ENCODE results near the gene PRR7. TPM values are rescaled to one million over a fixed set of nuclear protein-coding genes. Genes with fewer than 3 reads are reported as not detected.
A peak's percentile ranks its signal among the peaks of the same experiment; 100 is the strongest.
"Not testable (repeated sequence)": the region's sequence is repeated elsewhere in the genome, so short reads cannot be mapped to it uniquely, and the experiment has no call there.

PRR7 gene
- polyA plus RNA-seq, 1 donor = 1.7 TPM

DNA sequence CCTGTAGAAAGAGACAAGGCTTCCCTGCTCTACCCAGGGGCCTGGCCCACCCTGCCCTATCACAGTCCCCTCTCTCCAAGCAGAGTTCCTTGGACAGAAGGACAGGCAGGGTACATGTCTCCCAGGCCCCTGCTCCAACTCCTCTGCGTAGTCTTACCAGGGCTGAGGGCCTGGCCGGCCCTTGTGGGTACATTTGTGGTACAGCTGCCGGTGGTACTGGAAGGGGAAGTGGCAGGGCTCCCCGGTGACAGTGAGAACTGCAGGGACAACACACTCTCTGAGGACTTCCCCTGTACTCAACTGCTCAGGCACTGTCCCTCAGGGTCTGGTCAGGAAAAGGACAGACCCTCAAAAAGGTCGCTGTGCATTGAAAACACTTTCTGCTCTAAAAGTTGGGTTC is 40.8 kb upstream of the PRR7 start:
- H3K9me3 ChIP-seq (ENCODE audit: control insufficient read depth, low read depth, low read length) = peaks cover 12% of the 10 kb centered on the region
- H3K27ac ChIP-seq (ENCODE audit: low read length) = no peak overlapping the region
- no peak for DNase-seq
- H3K4me3 ChIP-seq (ENCODE audit: low read length) = no peak overlapping the region
- H3K36me3 ChIP-seq (ENCODE audit: control insufficient read depth, insufficient read depth, low read length) = no peaks in the 10 kb centered on the region
- peaks cover 26% of the 10 kb centered on the region for H3K4me1 ChIP-seq (ENCODE audit: control insufficient read depth, insufficient read depth, low read length)
- H3K27me3 ChIP-seq (ENCODE audit: control insufficient read depth, insufficient read depth, low read length) = peaks cover 67% of the 10 kb centered on the region
- WGBS (ENCODE audit: insufficient coverage, low lambda C conversion rate) = no CpG with 5 or more reads among the region's 5 CpGs

DNA sequence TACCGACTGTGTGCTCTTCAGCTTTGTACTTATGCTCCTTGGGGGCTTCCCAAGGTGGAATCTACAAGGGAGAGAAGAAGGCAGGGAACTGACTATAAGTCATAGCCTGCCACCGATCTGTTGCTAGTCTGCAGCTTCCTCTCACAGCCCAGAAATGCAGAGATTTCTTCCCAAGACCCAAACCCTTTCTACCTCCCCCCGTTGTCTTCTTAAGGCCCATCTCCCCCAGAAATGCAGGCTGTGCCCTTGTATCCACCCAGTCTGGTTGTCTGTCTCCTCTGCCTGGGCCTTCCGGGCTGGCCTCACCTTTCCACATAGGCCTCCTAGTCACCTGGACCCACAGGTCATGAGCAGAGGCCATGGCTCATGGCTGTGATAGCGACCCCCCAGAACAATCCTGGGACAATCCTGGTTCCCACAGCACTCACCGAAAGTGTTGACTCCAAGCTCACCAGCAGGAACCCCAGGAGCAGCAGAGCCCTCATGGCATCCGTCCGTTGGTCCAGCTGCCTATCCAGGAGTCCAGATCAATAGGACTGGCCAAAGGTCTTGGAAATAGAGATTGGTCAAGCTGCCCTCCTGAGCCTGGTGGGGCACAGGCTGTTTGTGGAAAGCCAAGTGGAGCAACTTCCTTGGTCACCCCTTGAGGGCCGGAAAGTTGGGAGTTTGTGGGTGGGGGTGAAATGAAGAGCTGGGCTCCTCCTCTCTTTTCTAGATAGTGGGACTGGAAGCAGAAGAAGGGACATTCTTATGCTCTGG is 37.4 kb upstream of the PRR7 start, which contains the start of gene F12:
TSS of gene F12 (minus strand) at position 522 of the 759 bp plus-strand sequence. CDS start at position 485, 37 bp downstream.
- Histone ChIP-seq H3K27ac (ENCODE audit: low read length) (no peak within 1 kb of the TSS), H3K4me1 (ENCODE audit: control insufficient read depth, insufficient read depth, low read length) (peaks cover 15% of the 10 kb centered on the region), H3K36me3 (ENCODE audit: control insufficient read depth, insufficient read depth, low read length) (no peaks in the 10 kb centered on the region), H3K27me3 (ENCODE audit: control insufficient read depth, insufficient read depth, low read length) (peaks cover 33% of the 10 kb centered on the region), H3K9me3 (ENCODE audit: control insufficient read depth, low read depth, low read length) (no peaks in the 10 kb centered on the region), H3K4me3 (ENCODE audit: low read length) (no peak within 1 kb of the TSS)
- WGBS (ENCODE audit: insufficient coverage, low lambda C conversion rate) = no CpG with 5 or more reads among the region's 9 CpGs
- no peak for DNase-seq

DNA sequence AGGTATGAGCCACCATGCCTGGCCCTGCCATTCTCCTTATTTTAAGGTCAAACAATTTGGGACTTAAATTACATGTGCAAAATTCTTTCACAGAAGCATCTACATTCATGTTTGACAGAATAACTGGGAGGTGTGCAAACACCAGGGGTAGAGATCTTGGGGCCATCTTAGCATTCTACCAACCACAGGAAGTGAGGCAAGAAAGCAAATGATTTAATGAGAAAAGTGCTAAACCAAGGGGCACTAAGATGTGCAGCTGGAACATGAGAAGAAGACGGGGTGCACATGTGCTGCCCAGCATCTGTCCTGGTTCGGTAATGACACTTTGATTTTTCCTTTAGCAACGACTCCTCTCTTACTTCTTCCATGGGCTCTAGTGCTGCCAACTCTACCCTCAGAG is 36.0 kb upstream of the PRR7 start:
- Histone ChIP-seq H3K9me3 (ENCODE audit: control insufficient read depth, low read depth, low read length) (no peaks in the 10 kb centered on the region), H3K36me3 (ENCODE audit: control insufficient read depth, insufficient read depth, low read length) (no peaks in the 10 kb centered on the region), H3K4me1 (ENCODE audit: control insufficient read depth, insufficient read depth, low read length) (peaks cover 9% of the 10 kb centered on the region), H3K27ac (ENCODE audit: low read length) (no peak overlapping the region), H3K4me3 (ENCODE audit: low read length) (no peak overlapping the region), H3K27me3 (ENCODE audit: control insufficient read depth, insufficient read depth, low read length) (peaks cover 19% of the 10 kb centered on the region)
- no CpG with 5 or more reads among the region's 3 CpGs for WGBS (ENCODE audit: insufficient coverage, low lambda C conversion rate)
- no peak for DNase-seq

DNA sequence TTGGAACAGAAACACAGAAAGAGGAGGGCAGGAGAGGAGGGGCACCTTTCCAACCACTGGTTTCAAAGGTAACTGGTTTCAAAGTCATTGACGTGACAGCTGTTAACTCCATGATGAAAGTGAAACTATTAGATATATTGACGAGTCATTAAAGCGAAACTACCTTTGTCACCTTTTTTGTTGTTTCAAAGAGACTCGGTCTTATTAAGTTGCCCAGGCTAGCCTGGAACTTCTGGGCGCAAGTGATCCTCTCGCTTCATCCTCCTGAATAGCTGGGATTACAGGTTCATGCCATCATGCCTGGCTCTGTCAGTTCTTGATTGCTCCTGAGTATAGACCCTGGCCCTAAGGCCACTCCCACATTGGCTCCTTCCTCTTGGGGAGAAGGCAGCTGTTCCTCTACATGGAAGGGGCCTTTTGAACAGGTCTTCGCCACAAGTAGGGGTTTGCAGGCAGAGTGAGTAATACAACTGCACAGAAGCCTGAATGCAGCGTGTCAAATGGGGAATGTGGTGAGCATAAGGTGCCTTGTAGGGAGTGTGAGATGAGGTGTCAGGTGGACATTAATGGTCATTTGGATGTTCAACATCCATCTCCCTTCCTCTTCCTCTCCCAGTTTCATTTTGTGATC is 33.9 kb upstream of the PRR7 start:
- no CpG with 5 or more reads among the region's 8 CpGs for WGBS (ENCODE audit: insufficient coverage, low lambda C conversion rate)
- no peaks in the 10 kb centered on the region for H3K36me3 ChIP-seq (ENCODE audit: control insufficient read depth, insufficient read depth, low read length)
- peaks cover under 1% of the 10 kb centered on the region for H3K27me3 ChIP-seq (ENCODE audit: control insufficient read depth, insufficient read depth, low read length)
- peaks cover 9% of the 10 kb centered on the region for H3K4me1 ChIP-seq (ENCODE audit: control insufficient read depth, insufficient read depth, low read length)
- H3K27ac ChIP-seq (ENCODE audit: low read length) = no peak overlapping the region
- no peak overlapping the region for H3K4me3 ChIP-seq (ENCODE audit: low read length)
- peak; percentile 58 to 87 for DNase-seq
- H3K9me3 ChIP-seq (ENCODE audit: control insufficient read depth, low read depth, low read length) = no peaks in the 10 kb centered on the region

DNA sequence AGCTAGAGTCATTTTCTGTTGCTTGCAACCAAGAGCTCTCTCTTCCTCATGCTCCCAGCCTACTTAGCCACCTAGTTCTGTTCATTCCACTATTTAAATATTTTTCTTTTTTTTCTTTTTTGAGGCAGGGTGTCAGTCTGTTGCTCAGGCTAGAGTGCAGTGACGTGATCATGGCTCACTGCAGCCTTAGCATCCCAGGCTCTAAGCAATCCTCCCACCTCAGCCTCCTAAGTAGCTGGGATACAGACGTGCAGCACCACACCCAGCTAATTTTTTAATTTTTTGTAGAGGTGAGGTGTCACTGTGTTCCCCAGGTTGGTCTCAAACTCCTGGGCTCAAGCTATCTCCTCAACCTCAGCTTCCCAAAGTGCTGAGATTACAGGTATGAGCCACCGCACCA is 32.1 kb upstream of the PRR7 start:
- H3K36me3 ChIP-seq (ENCODE audit: control insufficient read depth, insufficient read depth, low read length) = no peaks in the 10 kb centered on the region
- no peaks in the 10 kb centered on the region for H3K9me3 ChIP-seq (ENCODE audit: control insufficient read depth, low read depth, low read length)
- H3K4me1 ChIP-seq (ENCODE audit: control insufficient read depth, insufficient read depth, low read length) = peaks cover 9% of the 10 kb centered on the region
- no CpG with 5 or more reads among the region's 3 CpGs for WGBS (ENCODE audit: insufficient coverage, low lambda C conversion rate)
- H3K4me3 ChIP-seq (ENCODE audit: low read length) = no peak overlapping the region
- DNase-seq = no peak
- H3K27ac ChIP-seq (ENCODE audit: low read length) = no peak overlapping the region
- no peaks in the 10 kb centered on the region for H3K27me3 ChIP-seq (ENCODE audit: control insufficient read depth, insufficient read depth, low read length)

DNA sequence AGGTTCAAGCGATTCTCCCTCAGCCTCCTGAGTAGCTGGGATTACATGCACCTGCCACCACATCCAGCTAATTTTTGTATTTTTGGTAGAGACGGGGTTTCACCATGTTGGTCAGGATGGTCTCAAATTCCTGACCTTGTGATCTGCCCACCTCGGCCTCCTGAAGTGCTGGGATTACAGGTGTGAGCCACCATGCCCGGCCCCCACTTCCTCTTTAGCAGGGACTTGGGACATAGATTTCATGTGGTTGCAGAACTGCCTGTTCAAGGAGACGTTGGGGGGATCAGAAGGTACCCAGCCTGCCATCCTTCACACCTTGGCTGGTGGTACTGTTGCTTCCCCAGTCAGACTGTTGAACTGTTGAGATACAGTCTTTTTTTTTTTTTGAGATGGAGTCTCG is 29.5 kb upstream of the PRR7 start:
- no CpG with 5 or more reads among the region's 6 CpGs for WGBS (ENCODE audit: insufficient coverage, low lambda C conversion rate)
- not testable (repeated sequence) for H3K27ac ChIP-seq (ENCODE audit: low read length); H3K4me1 ChIP-seq (ENCODE audit: control insufficient read depth, insufficient read depth, low read length); H3K9me3 ChIP-seq (ENCODE audit: control insufficient read depth, low read depth, low read length); H3K36me3 ChIP-seq (ENCODE audit: control insufficient read depth, insufficient read depth, low read length); H3K27me3 ChIP-seq (ENCODE audit: control insufficient read depth, insufficient read depth, low read length); DNase-seq; H3K4me3 ChIP-seq (ENCODE audit: low read length)

DNA sequence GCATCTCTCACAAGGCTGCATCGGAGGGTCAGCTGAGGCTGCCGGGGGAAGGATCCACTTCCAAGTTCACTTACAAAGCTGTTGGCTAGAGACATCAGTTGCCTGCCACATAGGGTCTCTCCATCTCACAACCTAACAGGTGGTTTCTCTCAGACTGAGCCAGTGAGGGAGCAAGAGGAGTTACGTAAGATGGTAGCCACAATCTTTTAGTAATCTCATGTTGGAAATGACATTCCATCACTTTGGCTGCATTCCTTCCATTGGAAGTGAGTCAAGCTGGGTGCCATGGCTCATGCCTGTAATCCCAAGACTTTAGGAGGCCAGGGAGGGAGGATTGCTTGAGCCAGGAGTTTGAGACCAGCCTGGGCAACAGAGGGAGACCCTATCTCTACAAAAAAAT is 27.6 kb upstream of the PRR7 start:
- Histone ChIP-seq H3K27me3 (ENCODE audit: control insufficient read depth, insufficient read depth, low read length) (no peaks in the 10 kb centered on the region), H3K4me1 (ENCODE audit: control insufficient read depth, insufficient read depth, low read length) (no peaks in the 10 kb centered on the region), H3K36me3 (ENCODE audit: control insufficient read depth, insufficient read depth, low read length) (no peaks in the 10 kb centered on the region), H3K9me3 (ENCODE audit: control insufficient read depth, low read depth, low read length) (no peaks in the 10 kb centered on the region), H3K4me3 (ENCODE audit: low read length) (no peak overlapping the region), H3K27ac (ENCODE audit: low read length) (no peak overlapping the region)
- WGBS (ENCODE audit: insufficient coverage, low lambda C conversion rate) = no CpG with 5 or more reads among the region's 3 CpGs
- no peak for DNase-seq

DNA sequence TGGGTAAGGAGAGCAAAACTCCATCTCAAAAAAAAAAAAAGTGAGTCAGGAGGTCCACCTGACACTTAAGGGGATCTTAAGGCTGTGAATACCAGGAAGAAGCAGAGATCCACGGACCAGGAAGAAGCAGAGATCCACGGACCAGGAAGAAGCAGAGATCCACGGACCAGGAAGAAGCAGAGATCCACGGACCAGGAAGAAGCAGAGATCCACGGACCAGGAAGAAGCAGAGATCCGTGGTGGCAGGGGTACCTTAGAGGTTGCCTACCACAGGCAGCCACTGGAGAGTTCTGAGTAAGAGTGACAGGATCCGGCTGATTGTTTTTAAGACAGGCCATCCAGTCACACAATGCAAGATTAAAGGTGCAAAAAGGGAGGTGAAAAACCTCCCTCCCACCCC is 26.1 kb upstream of the PRR7 start:
- DNase-seq; H3K4me3 ChIP-seq (ENCODE audit: low read length); H3K4me1 ChIP-seq (ENCODE audit: control insufficient read depth, insufficient read depth, low read length); H3K9me3 ChIP-seq (ENCODE audit: control insufficient read depth, low read depth, low read length); H3K27ac ChIP-seq (ENCODE audit: low read length); H3K36me3 ChIP-seq (ENCODE audit: control insufficient read depth, insufficient read depth, low read length); H3K27me3 ChIP-seq (ENCODE audit: control insufficient read depth, insufficient read depth, low read length): not testable (repeated sequence)
- no CpG with 5 or more reads among the region's 7 CpGs for WGBS (ENCODE audit: insufficient coverage, low lambda C conversion rate)

DNA sequence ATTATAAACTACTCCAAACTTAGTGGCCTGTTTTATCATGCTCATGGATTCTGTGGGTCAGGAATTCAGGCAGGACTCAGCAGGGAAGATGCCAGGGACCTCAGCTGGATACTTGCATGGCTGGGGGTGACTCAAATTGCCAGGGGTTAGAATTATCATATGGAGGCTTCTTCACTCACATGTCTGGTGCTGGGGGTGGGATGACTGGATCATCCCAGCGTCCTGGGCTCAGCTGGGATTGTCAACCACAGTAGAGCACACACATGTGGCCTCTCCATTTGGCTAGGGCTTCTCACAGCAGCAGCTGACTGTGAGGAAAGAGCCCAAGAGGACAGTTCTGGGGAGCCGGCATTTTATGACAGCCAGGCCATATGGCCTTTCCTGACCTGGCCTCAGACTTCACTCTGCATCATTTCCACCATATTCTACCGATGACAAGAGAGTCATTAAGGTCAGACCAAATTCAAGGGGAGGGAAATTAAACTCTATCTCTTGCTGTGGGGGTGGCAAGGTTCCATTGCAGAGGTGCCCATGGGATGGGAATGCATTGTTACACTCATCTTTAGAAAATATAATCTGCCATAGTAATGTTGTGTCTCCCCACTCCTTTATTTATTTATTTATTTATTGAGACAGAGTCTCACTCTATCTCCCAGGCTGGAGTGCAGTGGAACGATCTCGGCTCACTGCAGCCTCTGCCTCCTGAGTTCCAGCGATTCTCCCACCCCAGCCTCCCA is 25.4 kb upstream of the PRR7 start:
- H3K4me3 ChIP-seq (ENCODE audit: low read length) = no peak overlapping the region
- no peaks in the 10 kb centered on the region for H3K27me3 ChIP-seq (ENCODE audit: control insufficient read depth, insufficient read depth, low read length)
- no peaks in the 10 kb centered on the region for H3K36me3 ChIP-seq (ENCODE audit: control insufficient read depth, insufficient read depth, low read length)
- no peaks in the 10 kb centered on the region for H3K9me3 ChIP-seq (ENCODE audit: control insufficient read depth, low read depth, low read length)
- DNase-seq = no peak
- no CpG with 5 or more reads among the region's 6 CpGs for WGBS (ENCODE audit: insufficient coverage, low lambda C conversion rate)
- H3K27ac ChIP-seq (ENCODE audit: low read length) = no peak overlapping the region
- H3K4me1 ChIP-seq (ENCODE audit: control insufficient read depth, insufficient read depth, low read length) = peaks cover 4% of the 10 kb centered on the region

DNA sequence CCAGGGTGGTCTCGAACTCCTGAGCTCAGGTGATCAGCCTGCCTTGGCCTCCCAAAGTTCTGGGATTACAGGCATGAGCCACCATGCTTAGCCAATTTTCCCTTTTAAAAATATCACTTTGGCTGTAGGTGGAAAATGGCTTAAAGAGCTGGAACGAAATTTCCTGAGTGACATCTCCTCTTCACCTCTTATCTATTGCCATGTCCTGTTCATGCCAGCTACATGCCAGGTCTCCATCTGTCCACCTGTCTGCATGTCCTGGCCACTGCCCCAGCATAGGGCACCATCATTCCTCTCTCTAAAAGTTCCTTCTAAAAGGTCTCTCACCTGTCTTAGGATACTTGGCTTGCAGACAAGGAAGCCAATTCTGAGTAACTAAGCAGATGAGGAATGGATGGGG is 22.9 kb upstream of the PRR7 start:
- Histone ChIP-seq H3K4me1 (ENCODE audit: control insufficient read depth, insufficient read depth, low read length) (peaks cover 16% of the 10 kb centered on the region), H3K4me3 (ENCODE audit: low read length) (no peak overlapping the region), H3K9me3 (ENCODE audit: control insufficient read depth, low read depth, low read length) (no peaks in the 10 kb centered on the region), H3K36me3 (ENCODE audit: control insufficient read depth, insufficient read depth, low read length) (peaks cover 3% of the 10 kb centered on the region), H3K27ac (ENCODE audit: low read length) (no peak overlapping the region), H3K27me3 (ENCODE audit: control insufficient read depth, insufficient read depth, low read length) (no peaks in the 10 kb centered on the region)
- WGBS (ENCODE audit: insufficient coverage, low lambda C conversion rate) = 100% methylated on average over 1 of the region's 2 CpGs
- no peak for DNase-seq

Measured in large intestine (tissue), 3 donors.